Bronchial epithelial cell (primary cell): Measurements from ENCODE around the gene SLC33A1. TPM values are rescaled to one million over a fixed set of nuclear protein-coding genes. Genes with fewer than 3 reads are reported as not detected.
A peak's percentile ranks its signal among the peaks of the same experiment; 100 is the strongest.
"Not testable (repeated sequence)": the region's sequence is repeated elsewhere in the genome, so short reads cannot be mapped to it uniquely, and the experiment has no call there.

Experiments used
- DNase-seq: peaks from one replicate; pipeline ENCODE4 v3.0.0-alpha.2; 2010; ENCODE audit warnings: low read depth
- FAIRE-seq: peaks from 2 replicates; lab custom pipeline; 2011; peaks lifted over from hg19 to GRCh38; lab: Jason Lieb, UNC
- H3K27me3 ChIP-seq: 2 replicates; pipeline ENCODE4 v1.5.1; 2011; ENCODE audit warnings: low read length; ENCODE audit not compliant: control insufficient read depth, insufficient read depth
- H3K36me3 ChIP-seq: 2 replicates; pipeline ENCODE4 v1.5.1; 2011; ENCODE audit warnings: low read length; ENCODE audit not compliant: control insufficient read depth, insufficient read depth
- H3K4me3 ChIP-seq: 2 replicates; pipeline ENCODE4 v1.5.1; 2011; ENCODE audit warnings: mild to moderate bottlenecking, low read depth, low read length, control low read depth
- CTCF ChIP-seq: IDR thresholded peaks from 2 replicates; pipeline ENCODE4 v1.5.1; 2011; ENCODE audit warnings: mild to moderate bottlenecking, moderate library complexity, low read length, control low read depth, inconsistent platforms; ENCODE audit not compliant: insufficient read depth, severe bottlenecking
- total RNA-seq: library from RNA; depleted of rRNA; stranded (reverse); fragments of >200 nt; gene quantifications from 2 replicates; pipeline ENCODE4 v1.2.1, GENCODE V29; 2014

SLC33A1 gene
- total RNA-seq, 1 donor from 2014 or later: 67.7 TPM

- TF ChIP-seq CTCF: peak; percentile 59
- FAIRE-seq (no peak), DNase-seq (peak; percentile 78)
- H3K36me3 ChIP-seq: no peaks in the 10 kb centered on the region
- H3K27me3 ChIP-seq: no peaks in the 10 kb centered on the region
- peak within 1 kb of the TSS; percentile 99 for H3K4me3 ChIP-seq
These were observed 16.1 kb upstream of the SLC33A1 start, which contains the start of gene GMPS for GRCh38 chr3:155870133-155870944. Gene GMPS (plus strand): TSS chr3:155870650. CDS start chr3:155870871, 221 bp downstream.

- H3K4me3 ChIP-seq: peak overlapping the region; percentile 37
These were observed 15.5 kb upstream of the SLC33A1 start for GRCh38 chr3:155869691-155870090.

GRCh38 chr3:155863072-155863784 is 9.0 kb upstream of the SLC33A1 start:
- H3K36me3 ChIP-seq: no peaks in the 10 kb centered on the region
- no peak for FAIRE-seq

More at GRCh38 chr3:155869691-155870090, 15.5 kb upstream of the SLC33A1 start:
- Histone ChIP-seq H3K27me3 (no peaks in the 10 kb centered on the region), H3K36me3 (no peaks in the 10 kb centered on the region)
- DNase-seq (no peak), FAIRE-seq (no peak)
- no peak for TF ChIP-seq CTCF

GRCh38 chr3:155862290-155862982 is 8.2 kb upstream of the SLC33A1 start:
- FAIRE-seq, H3K4me3 ChIP-seq, H3K36me3 ChIP-seq, H3K27me3 ChIP-seq: not testable (repeated sequence)
- peak; percentile 54 for DNase-seq

More at GRCh38 chr3:155863072-155863784, 9.0 kb upstream of the SLC33A1 start:
- H3K4me3 ChIP-seq: no peak overlapping the region
- no peak for DNase-seq
- no peak for TF ChIP-seq CTCF
- no peaks in the 10 kb centered on the region for H3K27me3 ChIP-seq

GRCh38 chr3:155861476-155862183 is 7.4 kb upstream of the SLC33A1 start:
- no peak for DNase-seq
- TF ChIP-seq CTCF: no peak
- no peak for FAIRE-seq

GRCh38 chr3:155860424-155860823 is 6.2 kb upstream of the SLC33A1 start:
- DNase-seq, FAIRE-seq, H3K27me3 ChIP-seq, H3K36me3 ChIP-seq, H3K4me3 ChIP-seq: not testable (repeated sequence)

More at GRCh38 chr3:155861476-155862183, 7.4 kb upstream of the SLC33A1 start:
- H3K36me3 ChIP-seq: no peaks in the 10 kb centered on the region
- H3K27me3 ChIP-seq: no peaks in the 10 kb centered on the region
- no peak overlapping the region for H3K4me3 ChIP-seq
